Stimulated activated CD8-positive, alpha-beta memory T cell treated with anti-CD3 and anti-CD28 coated beads, Interleukin-15, amount 100 ng/mL, for 24 hours (primary cell): ENCODE data around the gene HERPUD1.
"Not testable (repeated sequence)": the region's sequence is repeated elsewhere in the genome, so short reads cannot be mapped to it uniquely, and the experiment has no call there.

Experiments
- DNase-seq: peaks from one replicate; pipeline ENCODE4 v3.0.0-alpha.2; 2020; ENCODE audit warnings: low read depth

Gene HERPUD1

GRCh38 chr16:56961386-56961785 is 29.4 kb downstream of the HERPUD1 start:
- DNase-seq, result no peak

- DNase-seq, result no peak
Observed at GRCh38 chr16:56961851-56962281, 29.9 kb downstream of the HERPUD1 start, which contains the start of gene CETP. Gene CETP, plus strand, starts transcription at chr16:56961950. Its CDS starts 30 bp downstream, at chr16:56961980.

GRCh38 chr16:56964243-56965148 is 32.6 kb downstream of the HERPUD1 start:
- peak; percentile 95 for DNase-seq

GRCh38 chr16:56965149-56966092 is 33.5 kb downstream of the HERPUD1 start:
- DNase-seq, result no peak

DNA sequence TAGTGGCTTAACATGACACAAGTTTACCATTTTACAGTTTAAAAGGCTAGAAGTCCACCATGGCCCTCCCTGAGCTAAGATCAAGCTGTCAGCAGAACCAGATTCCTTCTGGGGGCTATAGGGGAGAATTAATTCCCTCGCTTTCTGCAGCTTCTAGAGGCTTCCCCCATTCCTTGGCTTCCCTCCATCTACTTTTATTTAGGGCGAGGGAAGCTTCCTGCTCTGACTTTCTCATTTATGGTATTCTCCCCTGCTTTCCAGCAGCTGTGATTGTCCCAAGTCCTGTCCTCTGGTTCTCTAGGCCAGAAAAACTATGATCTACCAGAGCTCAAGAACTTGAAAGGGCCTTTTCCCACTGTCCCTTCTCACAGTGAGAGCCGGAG is 34.1 kb downstream of the HERPUD1 start:
- DNase-seq, result no peak

DNA sequence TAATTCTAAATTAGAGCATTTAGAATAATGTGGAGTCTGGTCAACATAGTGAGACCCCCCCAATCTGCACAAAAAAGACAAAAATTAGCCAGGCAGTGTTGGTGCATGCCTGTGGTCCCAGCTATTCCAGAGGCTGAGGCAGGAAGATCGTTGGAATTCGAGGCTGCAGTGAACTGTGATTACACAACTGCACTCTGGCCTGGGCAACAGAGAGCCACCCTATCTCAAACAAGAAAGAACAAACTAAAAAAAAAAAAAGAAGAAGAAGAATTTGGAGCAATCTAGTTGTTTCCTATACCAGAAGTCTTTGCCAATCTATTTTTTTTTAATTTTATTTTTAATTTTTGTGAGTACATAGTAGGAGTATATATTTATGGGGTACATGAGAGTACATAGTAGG is 35.8 kb downstream of the HERPUD1 start:
- DNase-seq, result no peak

DNA sequence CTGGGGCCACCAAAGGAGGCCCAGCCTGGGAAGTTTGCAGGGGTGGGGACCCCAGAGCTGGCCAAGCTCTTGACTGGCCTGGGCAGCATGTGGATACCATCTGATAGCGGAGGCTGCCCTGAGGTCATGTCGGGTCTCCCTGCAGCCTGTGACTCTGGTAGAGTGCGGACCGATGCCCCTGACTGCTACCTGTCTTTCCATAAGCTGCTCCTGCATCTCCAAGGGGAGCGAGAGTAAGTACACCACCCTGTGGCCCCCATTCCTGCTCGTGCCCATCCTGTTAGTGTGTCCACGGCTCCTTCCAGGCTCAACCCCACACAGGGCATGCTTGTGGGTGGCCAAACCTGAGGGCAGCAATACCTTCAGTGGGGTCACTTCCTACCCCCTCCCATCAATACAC is 37.8 kb downstream of the HERPUD1 start:
- DNase-seq, result no peak

DNA sequence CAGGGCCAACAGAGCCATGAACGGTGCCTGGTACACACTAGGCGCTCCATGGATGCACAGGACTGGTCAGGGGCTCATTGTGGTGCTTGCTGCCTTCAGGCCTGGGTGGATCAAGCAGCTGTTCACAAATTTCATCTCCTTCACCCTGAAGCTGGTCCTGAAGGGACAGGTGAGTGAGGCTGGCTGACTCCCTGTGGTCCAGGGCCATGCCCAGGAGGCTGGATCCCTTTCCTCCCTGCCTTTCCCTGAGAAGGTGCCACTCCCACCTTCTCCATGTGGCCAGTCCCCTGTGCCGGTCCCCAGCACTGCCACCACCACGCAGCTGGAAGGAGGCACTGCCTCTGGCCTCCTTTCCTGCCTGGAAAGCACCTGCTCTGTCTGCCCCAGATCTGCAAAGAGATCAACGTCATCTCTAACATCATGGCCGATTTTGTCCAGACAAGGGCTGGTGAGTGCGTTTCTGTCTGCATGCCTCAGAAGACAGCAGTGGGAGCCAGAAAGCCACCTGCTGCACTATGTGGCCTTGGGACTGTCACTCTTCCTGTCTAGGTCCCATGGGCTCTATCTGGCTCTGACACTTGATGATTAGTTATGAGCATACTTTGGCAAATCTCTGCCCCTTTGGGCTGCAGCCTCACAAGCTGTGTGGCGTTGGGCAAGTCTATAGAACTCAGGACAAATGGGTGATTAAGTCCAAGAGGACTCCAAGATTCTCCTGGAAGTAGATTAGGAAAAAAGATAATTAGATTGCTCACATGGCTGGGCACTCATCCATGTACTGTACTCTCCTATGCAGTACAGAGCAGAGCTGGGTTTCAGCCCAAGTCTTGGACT is 39.2 kb downstream of the HERPUD1 start:
- DNase-seq, result no peak

DNA sequence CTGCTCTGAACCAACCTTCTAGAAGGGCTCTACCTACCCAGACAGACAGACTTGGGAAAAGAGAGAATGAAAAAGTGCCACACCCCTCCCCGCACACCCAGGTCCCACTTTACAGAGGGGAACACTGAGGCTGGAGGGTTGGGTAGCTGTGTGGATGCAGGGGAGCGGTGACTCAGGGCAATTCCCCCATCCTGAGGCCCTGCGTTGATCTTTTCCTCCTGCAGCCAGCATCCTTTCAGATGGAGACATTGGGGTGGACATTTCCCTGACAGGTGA is 39.8 kb downstream of the HERPUD1 start:
- no peak for DNase-seq

- no peak for DNase-seq
Observed at GRCh38 chr16:56972403-56973293, 40.7 kb downstream of the HERPUD1 start.

GRCh38 chr16:56973294-56973689 is 41.4 kb downstream of the HERPUD1 start:
- no peak for DNase-seq

DNA sequence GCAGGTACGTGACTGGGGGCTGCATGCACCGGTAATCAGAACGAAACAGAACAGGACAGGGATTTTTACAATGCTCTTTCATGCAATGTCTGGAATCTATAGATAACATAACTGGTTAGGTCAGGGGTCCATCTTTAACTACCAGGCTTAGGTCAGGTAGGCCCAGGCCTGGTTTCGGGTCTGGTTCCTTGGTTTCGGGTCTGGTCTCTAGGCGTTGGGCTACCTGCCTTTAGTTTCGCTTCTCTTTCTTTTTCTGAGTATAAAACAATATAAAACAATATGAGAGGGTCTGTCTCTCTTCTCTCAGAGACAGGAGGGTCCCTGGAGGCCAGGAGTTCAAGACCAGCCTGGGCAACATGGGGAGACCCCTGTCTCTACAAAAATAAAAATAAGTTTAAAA is 42.0 kb downstream of the HERPUD1 start:
- DNase-seq, result not testable (repeated sequence)

DNA sequence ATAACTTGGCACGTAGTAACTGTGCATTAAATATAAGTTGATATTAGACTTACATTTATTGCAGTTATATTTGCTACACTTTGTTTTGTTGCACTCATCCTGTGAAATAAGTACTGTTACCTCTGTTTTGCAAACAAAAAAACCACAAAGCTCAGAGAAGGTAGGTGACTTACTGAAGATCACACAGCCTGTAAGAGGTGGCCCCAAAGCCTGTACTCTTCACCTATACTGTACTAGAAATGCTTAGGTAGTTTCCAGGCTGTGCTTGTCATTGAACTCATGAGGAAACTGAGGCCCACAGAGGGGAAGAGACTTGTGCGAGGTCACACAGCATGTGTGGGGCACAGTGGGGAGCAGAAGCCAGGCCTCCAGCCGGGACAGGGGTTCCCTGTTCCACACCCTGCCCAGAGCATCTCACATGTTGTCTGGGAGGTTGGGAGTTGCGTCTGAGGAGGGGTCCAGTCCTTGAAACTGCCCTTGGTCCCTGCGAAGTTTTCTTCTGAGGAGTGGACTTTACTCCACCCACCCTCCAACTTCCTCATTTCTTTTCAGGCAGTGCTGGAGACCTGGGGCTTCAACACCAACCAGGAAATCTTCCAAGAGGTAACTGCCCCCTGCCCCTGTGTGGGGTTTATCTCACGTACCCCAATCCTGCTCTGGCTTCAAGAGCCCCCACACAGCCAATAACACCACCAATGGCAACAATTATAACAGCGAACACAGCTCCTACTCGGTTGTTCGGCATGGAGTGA is 42.8 kb downstream of the HERPUD1 start:
- no peak for DNase-seq

- no peak for DNase-seq
Observed at GRCh38 chr16:56975714-56976113, 43.8 kb downstream of the HERPUD1 start.

DNA sequence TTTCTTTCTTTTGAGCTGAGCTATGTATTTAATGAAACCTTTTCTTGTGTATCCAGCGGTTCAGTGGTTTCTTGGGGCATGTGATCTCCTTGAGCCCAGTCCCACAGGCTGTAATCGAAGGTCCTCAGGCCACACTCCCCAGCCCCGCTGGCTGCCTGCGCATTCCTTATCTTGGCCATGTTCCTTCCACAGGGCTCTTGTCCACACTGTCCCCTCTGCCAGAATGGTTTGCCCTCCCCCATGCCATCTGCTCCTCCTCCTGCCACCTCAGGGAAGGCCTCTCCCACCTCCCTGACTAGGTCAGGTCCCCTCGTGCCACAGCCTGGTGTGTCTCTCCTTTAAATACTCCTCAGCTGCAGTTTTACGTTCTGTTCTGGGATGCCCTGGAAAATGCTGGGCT is 45.3 kb downstream of the HERPUD1 start:
- no peak for DNase-seq

DNA sequence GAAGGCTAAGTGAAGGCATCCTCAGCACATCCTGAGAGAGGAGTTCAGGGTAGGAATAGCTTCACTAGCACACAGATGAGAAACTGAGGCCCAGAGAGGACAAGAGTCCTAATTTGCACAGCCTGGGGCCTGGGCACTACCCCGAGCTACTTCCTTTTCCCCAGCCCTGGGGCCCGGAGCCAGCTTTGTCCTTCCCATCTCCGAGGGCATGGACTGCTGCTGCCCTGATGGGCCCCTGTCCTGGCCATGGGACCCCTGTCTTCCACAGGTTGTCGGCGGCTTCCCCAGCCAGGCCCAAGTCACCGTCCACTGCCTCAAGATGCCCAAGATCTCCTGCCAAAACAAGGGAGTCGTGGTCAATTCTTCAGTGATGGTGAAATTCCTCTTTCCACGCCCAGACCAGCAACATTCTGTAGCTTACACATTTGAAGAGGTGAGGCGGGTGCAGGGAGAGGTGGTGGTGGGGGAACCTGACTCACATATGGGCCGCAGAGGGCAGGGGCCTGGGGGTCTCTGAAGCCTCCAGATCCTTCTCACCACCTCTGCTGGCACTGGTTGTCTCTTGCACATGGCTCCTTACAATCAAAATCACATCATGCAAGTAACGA is 46.0 kb downstream of the HERPUD1 start:
- DNase-seq, result no peak

DNA sequence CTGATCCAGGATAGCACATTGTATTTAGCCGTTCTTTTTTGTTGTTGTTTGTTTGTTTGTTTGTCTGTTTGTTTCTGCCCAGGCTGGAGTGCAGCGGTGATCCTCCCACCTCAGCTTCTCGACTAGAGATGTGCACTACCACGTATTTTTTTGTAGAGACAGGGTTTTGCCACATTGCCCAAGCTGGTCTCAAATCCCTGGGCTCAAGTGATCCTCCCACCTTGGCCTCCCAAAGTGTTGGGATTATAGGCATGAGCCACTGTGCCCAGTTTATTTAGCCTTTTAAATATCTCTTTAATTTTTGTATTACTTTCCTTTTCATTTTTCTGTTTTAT is 48.2 kb downstream of the HERPUD1 start:
- no peak for DNase-seq

DNA sequence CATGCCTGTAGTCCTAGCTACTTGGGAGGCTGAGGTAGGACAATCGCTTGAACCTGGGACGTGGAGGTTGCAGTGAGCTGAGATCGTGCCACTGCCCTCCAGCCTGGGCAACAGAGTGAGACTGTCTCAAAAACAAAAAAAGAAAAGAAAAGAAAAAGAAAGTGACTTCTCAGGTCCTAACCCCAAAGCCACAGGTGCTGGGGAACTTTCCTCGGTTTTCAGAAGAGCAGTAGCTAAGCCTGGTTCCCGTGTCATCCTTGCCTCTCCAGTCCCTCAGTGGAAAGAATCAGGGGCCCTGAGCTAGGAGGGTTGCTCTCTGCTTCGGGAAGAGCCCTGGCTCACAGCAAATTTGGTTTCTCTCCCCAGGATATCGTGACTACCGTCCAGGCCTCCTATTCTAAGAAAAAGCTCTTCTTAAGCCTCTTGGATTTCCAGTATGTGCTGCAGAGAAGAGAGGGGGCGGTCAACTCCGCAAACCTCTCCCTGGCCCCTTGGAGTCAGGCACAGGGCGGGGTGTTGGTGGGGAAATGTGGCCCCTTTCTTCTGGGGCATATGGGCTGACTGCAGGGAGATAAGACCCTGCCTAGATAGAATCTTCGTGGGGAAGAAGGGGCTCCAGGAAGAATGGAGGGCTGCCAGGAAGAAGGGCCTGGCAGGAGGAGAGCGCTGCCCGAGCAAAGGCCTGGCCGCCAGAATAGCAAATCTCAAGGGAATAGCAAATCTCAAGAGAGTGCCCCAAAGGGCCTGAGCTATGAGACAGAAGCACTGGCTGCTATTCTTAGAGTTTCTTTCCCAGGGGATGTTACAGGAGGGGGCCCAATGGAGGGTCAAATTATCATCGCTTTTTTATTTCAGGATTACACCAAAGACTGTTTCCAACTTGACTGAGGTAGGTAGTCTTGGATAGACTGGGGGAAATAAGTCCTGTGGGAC is 49.1 kb downstream of the HERPUD1 start:
- DNase-seq, result no peak

DNA sequence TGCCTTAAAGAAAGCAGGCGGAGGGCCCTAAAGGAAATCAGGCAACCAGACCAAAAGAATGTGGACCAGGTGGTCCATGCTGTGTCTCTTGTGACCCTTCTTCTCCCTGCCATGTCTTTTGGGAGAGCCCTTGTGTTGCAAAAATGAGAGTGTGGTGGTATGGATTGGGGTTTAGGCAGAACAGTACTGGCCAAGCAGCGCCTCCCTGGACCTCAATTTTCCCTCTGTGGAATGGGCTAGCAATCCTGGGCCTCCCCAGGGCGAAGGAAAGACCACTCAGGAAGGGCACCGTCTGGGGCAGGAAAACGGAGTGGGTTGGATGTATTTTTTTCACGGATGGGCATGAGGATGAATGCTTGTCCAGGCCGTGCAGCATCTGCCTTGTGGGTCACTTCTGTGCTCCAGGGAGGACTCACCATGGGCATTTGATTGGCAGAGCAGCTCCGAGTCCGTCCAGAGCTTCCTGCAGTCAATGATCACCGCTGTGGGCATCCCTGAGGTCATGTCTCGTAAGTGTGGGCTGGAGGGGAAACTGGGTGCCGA is 49.9 kb downstream of the HERPUD1 start:
- DNase-seq, result no peak
